Measurements from ENCODE around the gene DBP. TPM values are rescaled to one million over a fixed set of nuclear protein-coding genes. Genes with fewer than 3 reads are reported as not detected.

The DBP gene
- total RNA-seq, 6 donors from 2014 or later, result 5.2 to 25.4 (median 10.0) TPM

DNA sequence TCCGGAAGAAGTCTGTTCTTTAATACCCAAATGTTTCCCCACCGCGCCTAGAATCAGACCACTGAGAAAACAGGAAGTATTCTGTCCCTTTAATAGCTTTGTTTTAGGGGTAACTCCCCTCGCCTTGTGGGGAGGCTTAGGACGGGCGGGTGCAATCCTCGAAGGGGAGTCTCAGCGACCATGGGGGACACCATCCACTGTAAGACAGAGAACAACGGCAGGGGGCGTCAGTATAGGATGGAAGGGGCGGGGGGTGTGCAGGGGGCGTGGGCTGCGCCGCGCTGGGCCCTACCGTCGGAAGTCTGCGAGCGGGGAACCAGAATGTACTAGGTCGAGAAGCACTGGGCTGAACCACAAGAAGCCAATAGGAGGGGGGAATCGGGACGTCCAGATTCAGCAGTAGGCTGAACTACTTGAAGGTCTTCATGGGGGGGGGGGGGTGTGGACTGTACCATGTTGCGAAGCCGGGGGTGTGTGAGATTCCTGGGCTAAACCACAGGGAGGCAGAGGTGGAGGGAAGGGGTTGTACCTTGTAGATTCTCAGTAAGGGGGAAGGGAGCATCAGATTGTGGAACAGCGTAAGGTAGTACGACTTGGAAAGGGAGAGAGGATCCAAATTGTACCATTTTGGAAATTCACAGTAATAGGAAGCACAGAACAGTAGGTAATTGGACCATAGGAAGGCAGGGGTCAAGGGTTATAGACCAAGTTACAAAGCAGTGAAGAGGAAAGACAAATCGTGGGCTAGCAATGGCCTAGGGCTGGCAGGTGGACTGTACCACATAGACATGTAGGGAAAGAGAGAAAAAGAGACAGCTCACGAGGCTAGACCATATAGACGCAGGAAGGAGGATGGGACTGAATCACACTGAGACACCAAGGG is 1.0 kb upstream of the DBP start:
- H3K27ac ChIP-seq, result peak overlapping the region; percentile 92 to 97 (median 95)
- WGBS, 2 donors, result 6 to 8% methylated on average over 28 to 29 of the region's 29 CpGs
- ATAC-seq (ENCODE audit: low FRiP score in 2 of 2) (peak; percentile 71 to 86), DNase-seq (peak; percentile 87 to 94)
- H3K4me1 ChIP-seq, result peaks cover 40 to 51% (median 43%) of the 10 kb centered on the region in 4 donors
- no peaks in the 10 kb centered on the region for H3K27me3 ChIP-seq
- no peaks in the 10 kb centered on the region for H3K9me3 ChIP-seq
- H3K4me3 ChIP-seq, result peak overlapping the region; percentile 36 to 82 (median 72)
- TF ChIP-seq POLR2A (IDR thresholded peaks at IDR 0.05) (peak in 1 of 4 donors; percentile 61), POLR2AphosphoS5 (IDR thresholded peaks at IDR 0.05) (peak; percentile 6 to 55)
- TF ChIP-seq, protein P1, sequence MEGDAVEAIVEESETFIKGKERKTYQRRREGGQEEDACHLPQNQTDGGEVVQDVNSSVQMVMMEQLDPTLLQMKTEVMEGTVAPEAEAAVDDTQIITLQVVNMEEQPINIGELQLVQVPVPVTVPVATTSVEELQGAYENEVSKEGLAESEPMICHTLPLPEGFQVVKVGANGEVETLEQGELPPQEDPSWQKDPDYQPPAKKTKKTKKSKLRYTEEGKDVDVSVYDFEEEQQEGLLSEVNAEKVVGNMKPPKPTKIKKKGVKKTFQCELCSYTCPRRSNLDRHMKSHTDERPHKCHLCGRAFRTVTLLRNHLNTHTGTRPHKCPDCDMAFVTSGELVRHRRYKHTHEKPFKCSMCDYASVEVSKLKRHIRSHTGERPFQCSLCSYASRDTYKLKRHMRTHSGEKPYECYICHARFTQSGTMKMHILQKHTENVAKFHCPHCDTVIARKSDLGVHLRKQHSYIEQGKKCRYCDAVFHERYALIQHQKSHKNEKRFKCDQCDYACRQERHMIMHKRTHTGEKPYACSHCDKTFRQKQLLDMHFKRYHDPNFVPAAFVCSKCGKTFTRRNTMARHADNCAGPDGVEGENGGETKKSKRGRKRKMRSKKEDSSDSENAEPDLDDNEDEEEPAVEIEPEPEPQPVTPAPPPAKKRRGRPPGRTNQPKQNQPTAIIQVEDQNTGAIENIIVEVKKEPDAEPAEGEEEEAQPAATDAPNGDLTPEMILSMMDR (IDR thresholded peaks at IDR 0.05), result no peak
- H3K36me3 ChIP-seq, result no peaks in the 10 kb centered on the region

- peak; percentile 63 to 82 for TF ChIP-seq POLR2AphosphoS5 (IDR thresholded peaks at IDR 0.05)
- peak in 1 of 4 donors; percentile 63 for TF ChIP-seq EP300 (IDR thresholded peaks at IDR 0.05)
- TF ChIP-seq POLR2A (IDR thresholded peaks at IDR 0.05), result no peak
- TF ChIP-seq, protein P1 (IDR thresholded peaks at IDR 0.05), result no peak
- DNase-seq, result peak; percentile 98 to 99
- peaks cover 47 to 57% (median 50%) of the 10 kb centered on the region in 4 donors for H3K4me1 ChIP-seq
Measured at GRCh38 chr19:48637449-48637947, 319 bp upstream of the DBP start.

GRCh38 chr19:48635966-48636858 is 967 bp downstream of the DBP start:
- no peaks in the 10 kb centered on the region for H3K9me3 ChIP-seq
- DNase-seq, result peak; percentile 64 to 77
- H3K27ac ChIP-seq, result peak overlapping the region; percentile 92 to 97 (median 95)
- no peaks in the 10 kb centered on the region for H3K27me3 ChIP-seq
- H3K4me3 ChIP-seq, result peak overlapping the region; percentile 66 to 82 (median 78)
- H3K36me3 ChIP-seq, result no peaks in the 10 kb centered on the region
- no peak for ATAC-seq (ENCODE audit: low FRiP score in 2 of 2)
- TF ChIP-seq EP300 (IDR thresholded peaks at IDR 0.05) (no peak), POLR2AphosphoS5 (IDR thresholded peaks at IDR 0.05) (no peak), POLR2A (IDR thresholded peaks at IDR 0.05) (no peak)
- TF ChIP-seq, protein P1 (IDR thresholded peaks at IDR 0.05), result no peak
- WGBS, 2 donors, result 1% methylated on average over 23 to 30 of the region's 35 CpGs
- H3K4me1 ChIP-seq, result peaks cover 60 to 70% (median 62%) of the 10 kb centered on the region in 4 donors

More at GRCh38 chr19:48637449-48637947, 319 bp upstream of the DBP start:
- Histone ChIP-seq H3K36me3 (no peaks in the 10 kb centered on the region), H3K27ac (peak overlapping the region; percentile 92 to 97 (median 95)), H3K4me3 (peak overlapping the region; percentile 66 to 82 (median 78)), H3K27me3 (no peaks in the 10 kb centered on the region), H3K9me3 (no peaks in the 10 kb centered on the region)
- peak; percentile 86 to 95 for ATAC-seq (ENCODE audit: low FRiP score in 2 of 2)
- WGBS, 2 donors, result 0% methylated on average over 12 to 19 of the region's 38 CpGs

DNA sequence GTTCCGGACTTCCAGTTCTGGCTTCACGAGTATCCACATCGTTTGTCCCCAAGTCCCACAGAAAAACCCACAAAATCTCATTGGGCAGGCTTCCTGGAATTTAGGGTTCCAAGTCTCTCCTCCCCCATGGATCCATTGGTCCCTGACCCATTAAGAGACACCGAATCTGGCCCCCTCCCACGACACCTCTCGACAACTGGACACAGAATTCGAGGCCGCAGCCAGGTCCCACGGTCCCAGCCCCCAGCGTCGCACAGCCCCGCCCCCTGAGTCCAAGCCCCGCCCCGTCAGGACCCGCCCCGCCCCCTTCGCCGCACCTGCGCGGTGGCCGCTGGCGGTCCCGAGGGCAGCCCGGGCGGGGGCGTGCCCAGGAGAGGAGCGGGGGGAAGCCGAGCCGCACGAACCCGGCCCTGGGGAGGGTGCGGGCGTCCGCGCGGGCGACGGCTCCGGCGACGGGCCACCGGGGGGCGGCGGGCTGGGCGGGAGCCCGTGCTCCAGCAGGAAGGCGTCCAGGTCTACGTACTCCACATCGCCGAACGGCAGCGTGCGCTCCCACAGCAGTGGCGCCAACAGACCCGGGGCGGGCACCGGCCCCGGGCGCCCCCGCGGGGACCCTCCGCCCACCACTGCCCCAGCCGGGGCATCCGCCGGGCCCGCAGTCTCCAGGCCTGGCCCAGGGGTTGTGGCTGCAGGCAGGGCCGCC is 1.8 kb downstream of the DBP start:
- Histone ChIP-seq H3K36me3 (no peaks in the 10 kb centered on the region), H3K9me3 (no peaks in the 10 kb centered on the region), H3K27ac (peak overlapping the region; percentile 92 to 97 (median 95)), H3K4me1 (peaks cover 68 to 77% (median 70%) of the 10 kb centered on the region in 4 donors), H3K27me3 (no peaks in the 10 kb centered on the region), H3K4me3 (peak overlapping the region; percentile 66 to 82 (median 78))
- ATAC-seq (ENCODE audit: low FRiP score in 2 of 2) (peak; percentile 59 to 62), DNase-seq (peak; percentile 83 to 94)
- WGBS, 2 donors, result 0 to 2% methylated on average over 9 to 14 of the region's 67 CpGs
- TF ChIP-seq EP300 (IDR thresholded peaks at IDR 0.05) (peak in 1 of 4 donors; percentile 50), POLR2A (IDR thresholded peaks at IDR 0.05) (peak in 2 of 4 donors; percentile 77 to 79), POLR2AphosphoS5 (IDR thresholded peaks at IDR 0.05) (peak in 1 of 2 donors; percentile 76)
- TF ChIP-seq, protein P1 (IDR thresholded peaks at IDR 0.05), result peak in 1 of 6 experiments; percentile 29
